Measurements from ENCODE around the gene WDR70. TPM values are rescaled to one million over a fixed set of nuclear protein-coding genes. Genes with fewer than 3 reads are reported as not detected.
"Not testable (repeated sequence)": the region's sequence is repeated elsewhere in the genome, so short reads cannot be mapped to it uniquely, and the experiment has no call there.

Gene WDR70
- total RNA-seq, 1 experiment from 2014 or later, result 31.3 TPM

DNA sequence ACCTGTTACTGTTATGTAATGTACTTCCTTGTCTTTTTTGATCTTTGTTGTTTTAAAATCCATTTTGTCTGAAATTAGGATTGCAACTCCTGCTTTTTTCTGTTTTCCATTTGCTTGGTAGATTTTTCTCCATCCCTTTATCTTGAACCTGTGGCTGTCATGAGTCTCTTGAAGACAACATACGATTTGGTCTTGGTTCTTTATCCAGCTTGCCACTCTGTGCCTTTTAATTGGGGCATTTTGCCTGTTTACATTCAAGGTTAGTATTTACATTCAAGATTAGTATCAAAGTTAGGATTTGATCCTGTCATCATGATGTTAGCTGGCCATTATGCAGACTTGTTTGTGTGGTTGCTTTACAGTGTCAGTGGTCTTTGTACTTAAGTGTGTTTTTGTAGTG is 304.0 kb downstream of the WDR70 start:
- Mint-ChIP-seq H3K27me3 (ENCODE audit: insufficient read depth, unreplicated experiment) (no peaks in the 10 kb centered on the region), H3K9me3 (ENCODE audit: unreplicated experiment) (peaks cover 14% of the 10 kb centered on the region), H3K4me3 (ENCODE audit: unreplicated experiment) (no peak overlapping the region), H3K4me1 (ENCODE audit: insufficient read depth, unreplicated experiment) (no peaks in the 10 kb centered on the region), H3K27ac (ENCODE audit: low read depth, unreplicated experiment) (no peak overlapping the region), H3K36me3 (ENCODE audit: insufficient read depth, unreplicated experiment) (peaks cover 6% of the 10 kb centered on the region)
- DNase-seq (ENCODE audit: unreplicated experiment), result no peak
- CTCF ChIA-PET, result interaction anchor here (0.8 to 1.1 kb wide), 2 partner anchors 13 to 510 kb away, joined by 3 to 4 read pairs; no protein-coding TSS in a partner anchor
- POLR2A ChIA-PET, result no interaction called here
- BruUV-seq (replicated peaks), result no TSS peak
- intact Hi-C loops (cut with micrococcal nuclease), result no loop called here
- TF ChIP-seq, protein P1, sequence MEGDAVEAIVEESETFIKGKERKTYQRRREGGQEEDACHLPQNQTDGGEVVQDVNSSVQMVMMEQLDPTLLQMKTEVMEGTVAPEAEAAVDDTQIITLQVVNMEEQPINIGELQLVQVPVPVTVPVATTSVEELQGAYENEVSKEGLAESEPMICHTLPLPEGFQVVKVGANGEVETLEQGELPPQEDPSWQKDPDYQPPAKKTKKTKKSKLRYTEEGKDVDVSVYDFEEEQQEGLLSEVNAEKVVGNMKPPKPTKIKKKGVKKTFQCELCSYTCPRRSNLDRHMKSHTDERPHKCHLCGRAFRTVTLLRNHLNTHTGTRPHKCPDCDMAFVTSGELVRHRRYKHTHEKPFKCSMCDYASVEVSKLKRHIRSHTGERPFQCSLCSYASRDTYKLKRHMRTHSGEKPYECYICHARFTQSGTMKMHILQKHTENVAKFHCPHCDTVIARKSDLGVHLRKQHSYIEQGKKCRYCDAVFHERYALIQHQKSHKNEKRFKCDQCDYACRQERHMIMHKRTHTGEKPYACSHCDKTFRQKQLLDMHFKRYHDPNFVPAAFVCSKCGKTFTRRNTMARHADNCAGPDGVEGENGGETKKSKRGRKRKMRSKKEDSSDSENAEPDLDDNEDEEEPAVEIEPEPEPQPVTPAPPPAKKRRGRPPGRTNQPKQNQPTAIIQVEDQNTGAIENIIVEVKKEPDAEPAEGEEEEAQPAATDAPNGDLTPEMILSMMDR (IDR thresholded peaks at IDR 0.05; ENCODE audit: unreplicated experiment), result no peak

DNA sequence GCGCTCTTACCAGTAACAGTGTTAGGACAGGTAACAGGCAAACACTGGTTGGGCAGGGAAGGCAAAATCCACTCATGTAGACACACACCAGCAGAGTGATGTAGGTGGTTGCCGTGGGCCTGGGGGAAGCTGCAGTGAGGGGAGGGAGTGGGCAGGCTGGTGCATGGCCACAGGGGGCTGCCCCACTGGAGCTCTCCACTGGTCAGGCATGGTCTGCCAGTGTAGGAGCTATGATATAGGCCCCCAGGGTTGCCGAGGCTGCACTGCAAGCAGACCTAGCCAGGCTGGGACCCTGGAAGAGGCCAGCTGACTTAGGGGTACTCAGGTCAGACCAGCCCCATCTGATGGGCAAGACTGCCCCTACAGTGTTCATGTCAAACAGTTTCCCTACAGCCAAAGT is 306.1 kb downstream of the WDR70 start:
- H3K4me3 Mint-ChIP-seq (ENCODE audit: unreplicated experiment), result no peak overlapping the region
- H3K27ac Mint-ChIP-seq (ENCODE audit: low read depth, unreplicated experiment), result no peak overlapping the region
- ChIA-PET POLR2A (no interaction called here), CTCF (no interaction called here)
- no TSS peak for BruUV-seq (replicated peaks)
- no peak for DNase-seq (ENCODE audit: unreplicated experiment)
- intact Hi-C loops (cut with micrococcal nuclease), result no loop called here
- TF ChIP-seq, protein P1 (IDR thresholded peaks at IDR 0.05; ENCODE audit: unreplicated experiment), result no peak
- H3K9me3 Mint-ChIP-seq (ENCODE audit: unreplicated experiment), result peaks cover 22% of the 10 kb centered on the region
- no peaks in the 10 kb centered on the region for H3K4me1 Mint-ChIP-seq (ENCODE audit: insufficient read depth, unreplicated experiment)
- no peaks in the 10 kb centered on the region for H3K27me3 Mint-ChIP-seq (ENCODE audit: insufficient read depth, unreplicated experiment)
- H3K36me3 Mint-ChIP-seq (ENCODE audit: insufficient read depth, unreplicated experiment), result peaks cover 13% of the 10 kb centered on the region

DNA sequence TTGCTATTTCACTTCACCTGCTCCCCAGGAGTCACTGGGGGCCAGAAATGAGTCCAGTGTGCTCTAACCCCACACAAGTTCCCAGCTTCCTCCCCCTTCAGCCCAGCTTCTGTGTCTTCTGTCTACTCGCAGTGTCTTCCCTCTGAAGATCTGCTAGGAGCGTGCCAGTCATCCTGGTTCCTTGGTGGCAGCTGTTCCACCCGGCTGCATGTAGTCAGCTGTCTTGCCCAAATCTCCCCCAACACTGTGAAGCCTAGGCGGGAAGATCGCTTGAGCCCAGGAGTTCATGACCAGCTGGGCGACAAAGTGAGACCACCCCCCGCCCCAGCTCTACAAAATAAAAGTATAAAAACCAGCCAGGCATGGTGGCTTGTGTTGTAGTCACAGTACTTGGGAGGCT is 306.7 kb downstream of the WDR70 start:
- no peaks in the 10 kb centered on the region for H3K4me1 Mint-ChIP-seq (ENCODE audit: insufficient read depth, unreplicated experiment)
- ChIA-PET POLR2A (no interaction called here), CTCF (no interaction called here)
- intact Hi-C loops (cut with micrococcal nuclease), result no loop called here
- no TSS peak for BruUV-seq (replicated peaks)
- no peak overlapping the region for H3K27ac Mint-ChIP-seq (ENCODE audit: low read depth, unreplicated experiment)
- peaks cover 13% of the 10 kb centered on the region for H3K36me3 Mint-ChIP-seq (ENCODE audit: insufficient read depth, unreplicated experiment)
- peaks cover 25% of the 10 kb centered on the region for H3K9me3 Mint-ChIP-seq (ENCODE audit: unreplicated experiment)
- H3K27me3 Mint-ChIP-seq (ENCODE audit: insufficient read depth, unreplicated experiment), result no peaks in the 10 kb centered on the region
- no peak for DNase-seq (ENCODE audit: unreplicated experiment)
- H3K4me3 Mint-ChIP-seq (ENCODE audit: unreplicated experiment), result no peak overlapping the region
- TF ChIP-seq, protein P1 (IDR thresholded peaks at IDR 0.05; ENCODE audit: unreplicated experiment), result no peak

DNA sequence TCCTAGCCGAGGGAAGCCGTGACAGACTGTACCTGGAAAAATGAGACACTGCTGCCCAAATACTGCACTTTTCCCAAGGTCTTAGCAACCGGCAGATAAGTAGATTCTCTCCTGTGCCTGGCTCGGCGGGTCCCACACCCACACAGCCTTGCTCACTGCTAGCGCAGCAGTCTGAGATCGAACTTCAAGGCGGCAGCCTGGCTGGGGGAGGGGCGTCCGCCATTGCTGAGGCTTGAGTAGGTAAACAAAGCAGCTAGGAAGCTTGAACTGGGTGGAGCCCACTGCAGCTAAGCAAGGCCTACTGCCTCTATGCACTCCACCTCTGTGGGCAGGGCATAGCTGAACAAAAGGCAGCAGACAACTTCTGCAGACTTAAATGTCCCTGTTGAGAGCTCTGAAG is 309.8 kb downstream of the WDR70 start:
- DNase-seq (ENCODE audit: unreplicated experiment); H3K4me1 Mint-ChIP-seq (ENCODE audit: insufficient read depth, unreplicated experiment); H3K4me3 Mint-ChIP-seq (ENCODE audit: unreplicated experiment); intact Hi-C loops (cut with micrococcal nuclease); POLR2A ChIA-PET; CTCF ChIA-PET; H3K27me3 Mint-ChIP-seq (ENCODE audit: insufficient read depth, unreplicated experiment); BruUV-seq (replicated peaks); H3K27ac Mint-ChIP-seq (ENCODE audit: low read depth, unreplicated experiment); H3K36me3 Mint-ChIP-seq (ENCODE audit: insufficient read depth, unreplicated experiment): not testable (repeated sequence)
- H3K9me3 Mint-ChIP-seq (ENCODE audit: unreplicated experiment), result peaks cover 19% of the 10 kb centered on the region

DNA sequence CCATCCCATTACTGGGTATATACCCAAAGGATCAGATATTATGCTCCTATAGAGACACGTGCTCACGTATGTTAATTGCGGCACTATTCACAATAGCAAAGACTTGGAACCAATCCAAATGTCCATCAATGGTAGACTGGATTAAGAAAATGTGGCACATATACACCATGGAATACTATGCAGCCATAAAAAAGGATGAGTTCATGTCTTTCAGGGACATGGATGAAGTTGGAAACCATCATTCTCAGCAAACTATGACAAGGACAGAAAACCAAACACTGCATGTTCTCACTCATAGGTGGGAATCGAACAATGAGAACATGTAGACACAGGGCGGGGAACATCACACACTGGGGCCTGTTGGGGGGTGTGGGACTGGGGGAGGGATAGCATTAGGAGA is 315.2 kb downstream of the WDR70 start:
- intact Hi-C loops (cut with micrococcal nuclease); CTCF ChIA-PET; H3K4me3 Mint-ChIP-seq (ENCODE audit: unreplicated experiment); H3K27ac Mint-ChIP-seq (ENCODE audit: low read depth, unreplicated experiment); DNase-seq (ENCODE audit: unreplicated experiment); BruUV-seq (replicated peaks); H3K27me3 Mint-ChIP-seq (ENCODE audit: insufficient read depth, unreplicated experiment): not testable (repeated sequence)
- Mint-ChIP-seq H3K9me3 (ENCODE audit: unreplicated experiment) (peaks cover 19% of the 10 kb centered on the region), H3K4me1 (ENCODE audit: insufficient read depth, unreplicated experiment) (peaks cover 18% of the 10 kb centered on the region), H3K36me3 (ENCODE audit: insufficient read depth, unreplicated experiment) (peaks cover 12% of the 10 kb centered on the region)
- POLR2A ChIA-PET, result interaction anchor here (0.9 kb wide), 1 partner anchor 1152 kb away, joined by 3 read pairs; no protein-coding TSS in a partner anchor
